Measurements from ENCODE around the gene ACTL8. TPM values are rescaled to one million over a fixed set of nuclear protein-coding genes. Genes with fewer than 3 reads are reported as not detected.

The ACTL8 gene
- total RNA-seq, 2 experiments from 2014 or later, result not detected

GRCh38 chr1:17820198-17820597 is 65.1 kb downstream of the ACTL8 start:
- DNase-seq (no peak), ATAC-seq (ENCODE audit: poor library complexity) (no peak)
- no peaks in the 10 kb centered on the region for H3K36me3 ChIP-seq (ENCODE audit: insufficient read depth, low read length)
- Mint-ChIP-seq H3K36me3 (ENCODE audit: low read depth) (no peaks in the 10 kb centered on the region), H3K4me3 (no peak overlapping the region), H3K27me3 (peaks cover 36% of the 10 kb centered on the region), H3K4me1 (ENCODE audit: low read depth) (no peaks in the 10 kb centered on the region), H3K27ac (no peak overlapping the region), H3K9me3 (peaks cover 12% of the 10 kb centered on the region)
- TF ChIP-seq, protein P1, sequence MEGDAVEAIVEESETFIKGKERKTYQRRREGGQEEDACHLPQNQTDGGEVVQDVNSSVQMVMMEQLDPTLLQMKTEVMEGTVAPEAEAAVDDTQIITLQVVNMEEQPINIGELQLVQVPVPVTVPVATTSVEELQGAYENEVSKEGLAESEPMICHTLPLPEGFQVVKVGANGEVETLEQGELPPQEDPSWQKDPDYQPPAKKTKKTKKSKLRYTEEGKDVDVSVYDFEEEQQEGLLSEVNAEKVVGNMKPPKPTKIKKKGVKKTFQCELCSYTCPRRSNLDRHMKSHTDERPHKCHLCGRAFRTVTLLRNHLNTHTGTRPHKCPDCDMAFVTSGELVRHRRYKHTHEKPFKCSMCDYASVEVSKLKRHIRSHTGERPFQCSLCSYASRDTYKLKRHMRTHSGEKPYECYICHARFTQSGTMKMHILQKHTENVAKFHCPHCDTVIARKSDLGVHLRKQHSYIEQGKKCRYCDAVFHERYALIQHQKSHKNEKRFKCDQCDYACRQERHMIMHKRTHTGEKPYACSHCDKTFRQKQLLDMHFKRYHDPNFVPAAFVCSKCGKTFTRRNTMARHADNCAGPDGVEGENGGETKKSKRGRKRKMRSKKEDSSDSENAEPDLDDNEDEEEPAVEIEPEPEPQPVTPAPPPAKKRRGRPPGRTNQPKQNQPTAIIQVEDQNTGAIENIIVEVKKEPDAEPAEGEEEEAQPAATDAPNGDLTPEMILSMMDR (IDR thresholded peaks at IDR 0.05), result no peak
- peaks cover 4 to 18% of the 10 kb centered on the region in 2 experiments for H3K9me3 ChIP-seq (ENCODE audit: control insufficient read depth in 1 of 2, insufficient read depth in 1 of 2, low read length in 2 of 2)
- intact Hi-C loops (cut with DNase I, micrococcal nuclease), result no loop called here
- ChIA-PET POLR2A (no interaction called here), CTCF (no interaction called here)
- peaks cover 0 to 5% of the 10 kb centered on the region in 2 experiments for H3K27me3 ChIP-seq (ENCODE audit: control insufficient read depth in 1 of 2, insufficient read depth in 2 of 2, low read length in 2 of 2)
- H3K4me3 ChIP-seq (ENCODE audit: low read length), result no peak overlapping the region
- no peaks in the 10 kb centered on the region for H3K4me1 ChIP-seq (ENCODE audit: insufficient read depth, low read length)
- H3K27ac ChIP-seq (ENCODE audit: low read depth in 1 of 2, low read length in 2 of 2), result no peak overlapping the region

DNA sequence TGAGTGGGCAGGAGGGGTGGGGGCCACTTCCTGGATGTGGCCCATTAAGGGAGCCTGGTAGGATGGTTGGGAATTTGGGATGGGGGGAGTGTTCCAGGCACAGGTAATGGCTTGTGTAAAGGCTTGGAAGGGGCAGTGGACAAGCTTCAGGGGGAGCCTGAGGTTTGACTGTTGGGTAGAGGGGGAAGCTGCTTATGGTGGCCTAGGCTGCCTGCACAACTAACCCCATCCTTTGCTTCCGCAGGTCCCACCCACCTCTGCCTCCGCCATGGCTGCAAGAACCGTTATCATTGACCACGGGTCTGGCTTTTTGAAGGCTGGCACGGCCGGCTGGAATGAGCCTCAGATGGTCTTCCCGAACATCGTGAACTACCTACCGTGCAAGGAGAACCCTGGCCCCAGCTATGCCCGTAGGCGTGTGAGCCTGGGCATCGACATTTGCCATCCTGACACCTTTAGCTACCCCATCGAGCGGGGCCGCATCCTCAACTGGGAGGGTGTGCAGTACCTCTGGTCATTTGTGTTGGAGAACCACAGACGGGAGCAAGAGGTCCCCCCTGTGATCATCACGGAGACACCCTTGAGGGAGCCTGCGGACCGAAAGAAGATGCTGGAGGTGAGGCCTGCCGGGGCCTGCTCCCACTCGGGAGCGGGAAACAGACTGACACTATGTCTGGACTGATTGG is 67.8 kb downstream of the ACTL8 start:
- Histone ChIP-seq H3K4me1 (ENCODE audit: insufficient read depth, low read length) (no peaks in the 10 kb centered on the region), H3K27ac (ENCODE audit: low read depth in 1 of 2, low read length in 2 of 2) (no peak overlapping the region), H3K27me3 (ENCODE audit: control insufficient read depth in 1 of 2, insufficient read depth in 2 of 2, low read length in 2 of 2) (peaks cover 0 to 5% of the 10 kb centered on the region in 2 experiments), H3K9me3 (ENCODE audit: control insufficient read depth in 1 of 2, insufficient read depth in 1 of 2, low read length in 2 of 2) (peaks cover 0 to 15% of the 10 kb centered on the region in 2 experiments), H3K4me3 (ENCODE audit: low read length) (no peak overlapping the region), H3K36me3 (ENCODE audit: insufficient read depth, low read length) (no peaks in the 10 kb centered on the region)
- intact Hi-C loops (cut with DNase I, micrococcal nuclease), result no loop called here
- ChIA-PET POLR2A (no interaction called here), CTCF (no interaction called here)
- Mint-ChIP-seq H3K4me1 (ENCODE audit: low read depth) (no peaks in the 10 kb centered on the region), H3K27me3 (peaks cover 52% of the 10 kb centered on the region), H3K4me3 (no peak overlapping the region), H3K27ac (no peak overlapping the region), H3K36me3 (ENCODE audit: low read depth) (no peaks in the 10 kb centered on the region), H3K9me3 (peaks cover 4% of the 10 kb centered on the region)
- no peak for ATAC-seq (ENCODE audit: poor library complexity)
- TF ChIP-seq, protein P1 (IDR thresholded peaks at IDR 0.05), result no peak
- no peak for DNase-seq

DNA sequence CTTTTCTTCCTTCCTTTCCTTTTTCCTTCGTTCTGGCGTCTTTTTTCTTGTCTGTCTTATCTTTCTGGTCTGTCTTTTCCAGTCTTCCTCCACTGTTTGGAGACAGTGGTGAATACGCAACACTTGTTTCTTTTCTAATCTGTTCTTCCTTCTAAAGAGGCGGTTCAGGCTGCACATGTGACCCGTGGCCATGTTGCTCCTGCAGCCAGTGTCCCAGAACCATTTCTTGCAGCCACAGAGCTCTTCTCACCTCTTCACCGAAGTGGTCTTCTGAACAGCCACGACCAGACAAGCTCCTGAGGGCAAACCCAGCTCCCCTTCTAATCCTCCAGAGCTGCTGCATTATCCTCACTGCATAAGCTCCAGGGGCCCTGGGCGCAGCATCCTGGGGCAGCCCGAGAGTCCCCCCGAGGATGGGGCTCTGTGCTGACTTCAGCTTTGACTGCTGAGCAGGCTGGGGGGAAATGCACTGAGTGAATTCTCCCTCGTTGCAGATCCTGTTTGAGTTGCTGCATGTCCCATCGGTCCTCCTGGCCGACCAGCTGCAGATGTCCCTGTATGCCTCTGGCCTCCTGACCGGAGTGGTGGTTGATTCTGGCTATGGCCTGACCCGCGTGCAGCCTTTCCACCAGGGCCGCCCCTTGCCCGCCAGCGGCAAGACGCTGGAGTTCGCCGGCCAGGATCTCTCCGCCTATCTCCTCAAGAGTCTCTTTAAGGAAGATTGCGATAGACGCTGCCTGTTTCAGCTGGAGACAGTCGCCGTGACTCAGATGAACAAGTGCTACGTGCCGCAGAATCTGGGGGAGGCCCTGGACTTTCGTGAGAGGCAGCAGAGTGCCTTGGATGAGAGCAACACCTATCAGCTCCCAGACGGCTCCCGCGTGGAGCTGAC is 70.4 kb downstream of the ACTL8 start:
- Histone ChIP-seq H3K9me3 (ENCODE audit: control insufficient read depth in 1 of 2, insufficient read depth in 1 of 2, low read length in 2 of 2) (peaks cover 0 to 15% of the 10 kb centered on the region in 2 experiments), H3K27ac (ENCODE audit: low read depth in 1 of 2, low read length in 2 of 2) (no peak overlapping the region), H3K27me3 (ENCODE audit: control insufficient read depth in 1 of 2, insufficient read depth in 2 of 2, low read length in 2 of 2) (no peaks in the 10 kb centered on the region), H3K36me3 (ENCODE audit: insufficient read depth, low read length) (no peaks in the 10 kb centered on the region), H3K4me1 (ENCODE audit: insufficient read depth, low read length) (no peaks in the 10 kb centered on the region), H3K4me3 (ENCODE audit: low read length) (no peak overlapping the region)
- no peak for ATAC-seq (ENCODE audit: poor library complexity)
- CTCF ChIA-PET, result no interaction called here
- Mint-ChIP-seq H3K36me3 (ENCODE audit: low read depth) (no peaks in the 10 kb centered on the region), H3K4me1 (ENCODE audit: low read depth) (no peaks in the 10 kb centered on the region), H3K27ac (no peak overlapping the region), H3K27me3 (peaks cover 44% of the 10 kb centered on the region), H3K9me3 (no peaks in the 10 kb centered on the region), H3K4me3 (no peak overlapping the region)
- POLR2A ChIA-PET, result no interaction called here
- TF ChIP-seq, protein P1 (IDR thresholded peaks at IDR 0.05), result no peak
- DNase-seq, result no peak
- intact Hi-C loops (cut with DNase I, micrococcal nuclease), result no loop called here
